Measurements from ENCODE around the gene KREMEN1.

KREMEN1 gene

DNA sequence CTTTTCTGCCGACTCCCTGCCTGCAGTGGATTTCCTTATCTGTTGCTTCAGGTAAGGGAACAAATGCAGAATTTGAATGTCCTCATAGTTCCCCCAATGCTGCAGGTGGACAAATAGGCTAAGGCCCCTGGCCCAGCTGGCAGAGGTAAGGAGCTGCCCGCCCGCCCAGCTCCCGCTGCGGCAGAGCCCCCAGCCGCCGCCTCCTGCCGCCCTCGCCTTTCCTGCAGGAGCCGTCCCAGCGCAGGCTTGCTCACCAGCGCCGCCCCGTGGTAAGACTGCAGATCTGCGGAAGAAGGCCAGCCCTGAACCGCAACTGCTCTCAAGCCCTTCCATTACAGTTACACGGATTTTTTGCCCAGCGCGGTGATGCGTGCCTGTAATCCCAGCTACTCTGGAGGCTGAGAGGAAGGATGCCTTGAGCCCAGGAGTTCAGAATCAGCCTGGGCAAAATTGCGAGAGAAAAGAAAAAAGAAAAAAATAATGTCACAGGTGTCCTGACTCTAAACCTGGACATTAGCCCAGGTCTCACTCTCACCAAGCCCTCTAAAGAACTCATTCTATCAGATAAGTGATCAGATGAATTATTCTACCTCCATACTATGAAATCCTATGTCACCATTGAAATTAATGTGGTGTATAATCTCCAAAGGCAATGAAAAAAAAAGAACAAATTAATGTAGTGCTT is 81.7 kb downstream of the KREMEN1 start:
- peak; percentile 76 for DNase-seq

DNA sequence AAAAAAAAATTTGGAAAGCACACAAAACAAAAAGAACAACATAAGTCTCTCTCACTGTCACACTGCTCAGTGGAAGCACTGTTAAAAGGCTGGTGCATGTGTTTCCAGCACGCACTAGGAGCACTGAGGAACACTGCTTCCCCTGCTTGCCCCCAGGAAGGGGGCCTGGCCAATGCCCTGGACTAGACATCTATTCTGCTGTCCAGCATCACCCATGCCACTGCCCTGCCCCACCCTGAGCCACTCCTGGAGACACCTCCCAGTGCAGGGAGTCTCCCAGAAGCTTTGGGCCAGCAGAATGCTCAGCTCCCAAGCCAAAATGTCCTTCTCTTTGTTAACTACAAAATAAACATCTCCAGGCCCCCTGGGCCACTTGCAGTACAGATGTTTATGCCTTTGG is 83.1 kb downstream of the KREMEN1 start:
- no peak for DNase-seq

DNA sequence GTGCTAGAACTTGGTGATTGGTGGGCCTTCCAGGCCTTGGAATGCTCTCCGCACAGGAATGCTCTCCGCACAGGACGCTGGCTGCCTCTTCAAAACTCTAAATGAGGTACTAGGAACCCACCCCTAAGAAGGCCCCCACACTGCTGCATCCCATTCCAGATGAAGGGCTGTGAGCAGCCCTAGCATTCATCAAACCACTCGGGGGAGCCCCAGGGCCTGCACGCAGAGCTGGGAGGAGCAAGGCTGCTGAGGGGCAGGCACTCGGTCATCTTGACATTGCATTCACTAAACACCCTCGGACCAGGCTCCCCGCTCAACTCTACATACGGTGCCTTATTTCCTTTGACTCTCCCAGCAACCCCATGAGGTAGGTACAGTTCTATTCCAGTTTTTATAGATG is 83.7 kb downstream of the KREMEN1 start:
- DNase-seq, result peak; percentile 67

DNA sequence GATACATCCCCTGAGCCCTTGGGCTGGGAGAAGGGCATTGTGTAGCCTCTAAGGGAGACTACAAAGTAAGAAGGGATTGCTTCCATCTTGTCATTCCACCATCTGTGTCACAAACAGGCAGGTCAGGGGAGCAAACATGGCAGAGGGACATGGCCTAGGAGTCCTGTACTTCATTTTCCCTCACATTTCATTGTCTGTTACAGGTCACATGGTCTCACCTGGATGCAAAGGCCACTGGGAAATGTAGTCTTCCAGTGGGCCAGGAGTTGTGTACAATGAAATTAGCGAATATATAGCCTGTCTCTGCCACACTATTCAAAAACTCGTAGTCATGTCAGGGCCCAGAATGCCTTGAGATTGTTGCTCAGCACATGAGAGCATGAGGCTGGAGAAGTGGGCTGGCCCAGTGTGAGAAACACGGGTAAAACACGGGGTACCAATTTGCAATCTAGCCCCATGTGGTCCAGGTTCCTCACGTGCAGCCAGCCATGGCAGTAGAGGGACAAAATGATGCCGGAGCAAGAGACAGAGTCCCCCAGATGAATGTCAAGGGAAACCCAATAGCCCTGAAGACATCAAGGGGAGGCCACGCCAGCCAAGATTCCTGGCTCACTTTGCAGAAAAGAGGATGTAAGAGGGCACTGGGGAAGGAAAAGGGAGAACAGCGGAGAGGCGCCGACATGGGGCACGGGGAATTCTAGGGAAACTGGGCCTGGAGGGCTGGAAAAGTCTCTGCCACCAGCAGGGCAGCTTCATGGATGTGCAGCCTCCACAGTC is 85.1 kb downstream of the KREMEN1 start:
- peak; percentile 20 for DNase-seq

DNA sequence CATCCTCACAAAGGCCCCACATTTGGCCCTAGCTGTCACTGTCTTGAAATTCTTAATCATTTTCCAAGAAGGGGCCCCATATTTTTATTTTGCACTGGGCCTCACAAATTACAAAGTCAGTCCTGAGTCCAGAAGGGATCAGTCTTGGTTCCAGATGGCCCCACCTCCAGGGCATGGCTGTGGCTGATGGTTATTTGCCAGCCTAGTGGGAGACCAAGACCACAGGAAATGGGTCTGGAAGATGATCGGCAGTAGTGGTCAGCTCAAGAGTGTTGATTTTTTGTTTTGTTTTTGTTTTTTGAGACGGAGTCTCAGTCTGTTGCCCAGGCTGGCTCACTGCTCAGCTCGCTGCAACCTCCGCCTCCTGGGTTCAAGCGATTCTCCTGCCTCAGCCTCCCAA is 85.7 kb downstream of the KREMEN1 start:
- no peak for DNase-seq

DNA sequence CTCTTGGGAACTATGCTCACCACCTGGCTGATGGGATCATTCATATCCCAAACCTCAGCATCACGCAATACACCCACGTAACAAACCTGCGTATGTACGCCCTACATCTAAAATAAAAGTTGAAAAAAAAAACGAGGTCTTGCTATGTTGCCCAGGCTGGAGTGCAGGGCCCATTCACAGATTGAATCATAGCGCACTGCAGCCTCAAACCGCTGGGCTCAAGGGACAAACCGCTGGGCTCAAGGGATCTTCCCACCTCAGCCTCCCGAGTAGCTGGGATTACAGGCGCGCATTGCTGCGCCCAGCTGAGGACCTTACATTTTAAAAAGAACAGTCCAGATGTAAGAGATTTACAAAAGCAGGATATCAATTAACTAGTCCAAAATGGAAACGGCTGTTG is 91.0 kb downstream of the KREMEN1 start:
- DNase-seq, result no peak

DNA sequence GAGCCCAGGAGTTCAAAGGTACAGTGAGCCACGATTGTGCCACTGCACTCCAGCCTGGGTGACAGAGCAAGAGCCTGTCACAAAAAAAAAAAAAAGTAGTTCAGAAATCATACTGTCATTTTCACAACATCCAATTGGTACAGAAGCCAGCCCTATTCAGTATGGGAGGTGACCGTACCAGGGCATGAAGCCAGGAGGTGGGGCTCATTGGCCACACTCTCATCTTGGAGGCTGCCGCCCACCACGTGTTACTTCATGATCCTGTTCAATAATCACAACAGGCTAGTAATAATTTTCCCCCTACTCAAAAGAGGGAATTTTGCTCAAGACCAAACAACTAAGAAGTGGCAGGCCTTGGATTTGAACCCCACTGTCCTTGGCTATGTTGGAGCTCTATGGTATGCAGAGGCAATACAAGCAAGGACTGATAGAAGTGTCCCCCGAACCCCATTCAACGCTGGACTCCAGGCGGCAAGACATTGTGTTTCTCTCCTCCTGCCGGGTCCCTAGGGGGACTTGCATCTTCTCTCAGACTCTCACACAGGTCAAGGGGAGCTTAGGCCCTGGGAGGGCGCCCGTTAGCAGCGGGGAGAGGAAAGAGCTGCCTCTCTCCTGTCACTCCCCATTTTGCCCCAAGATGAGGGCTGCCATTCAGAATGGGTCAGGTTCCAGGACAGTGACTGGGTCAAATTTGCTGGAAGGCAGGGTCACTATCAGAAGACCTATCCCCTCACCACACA is 92.7 kb downstream of the KREMEN1 start:
- DNase-seq, result peak; percentile 79

DNA sequence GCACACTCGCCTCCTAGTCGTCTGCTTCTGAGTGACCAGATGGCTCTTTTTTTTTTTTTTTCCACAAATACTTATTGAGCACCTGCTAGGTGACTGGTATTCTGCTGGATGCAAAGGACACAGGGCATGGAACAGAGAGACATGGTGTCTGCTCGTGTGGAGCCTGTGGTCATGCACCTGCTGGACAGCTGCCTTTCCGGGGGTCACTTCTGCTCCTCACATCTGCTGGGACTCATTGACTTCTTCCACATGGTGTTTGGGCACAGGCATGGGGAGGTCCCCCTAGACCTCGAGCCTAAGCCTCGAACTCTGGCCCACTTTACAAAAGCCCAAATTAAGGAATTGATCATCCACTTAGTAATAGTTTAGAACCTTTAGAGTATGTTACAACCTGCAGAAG is 93.3 kb downstream of the KREMEN1 start:
- DNase-seq, result no peak

DNA sequence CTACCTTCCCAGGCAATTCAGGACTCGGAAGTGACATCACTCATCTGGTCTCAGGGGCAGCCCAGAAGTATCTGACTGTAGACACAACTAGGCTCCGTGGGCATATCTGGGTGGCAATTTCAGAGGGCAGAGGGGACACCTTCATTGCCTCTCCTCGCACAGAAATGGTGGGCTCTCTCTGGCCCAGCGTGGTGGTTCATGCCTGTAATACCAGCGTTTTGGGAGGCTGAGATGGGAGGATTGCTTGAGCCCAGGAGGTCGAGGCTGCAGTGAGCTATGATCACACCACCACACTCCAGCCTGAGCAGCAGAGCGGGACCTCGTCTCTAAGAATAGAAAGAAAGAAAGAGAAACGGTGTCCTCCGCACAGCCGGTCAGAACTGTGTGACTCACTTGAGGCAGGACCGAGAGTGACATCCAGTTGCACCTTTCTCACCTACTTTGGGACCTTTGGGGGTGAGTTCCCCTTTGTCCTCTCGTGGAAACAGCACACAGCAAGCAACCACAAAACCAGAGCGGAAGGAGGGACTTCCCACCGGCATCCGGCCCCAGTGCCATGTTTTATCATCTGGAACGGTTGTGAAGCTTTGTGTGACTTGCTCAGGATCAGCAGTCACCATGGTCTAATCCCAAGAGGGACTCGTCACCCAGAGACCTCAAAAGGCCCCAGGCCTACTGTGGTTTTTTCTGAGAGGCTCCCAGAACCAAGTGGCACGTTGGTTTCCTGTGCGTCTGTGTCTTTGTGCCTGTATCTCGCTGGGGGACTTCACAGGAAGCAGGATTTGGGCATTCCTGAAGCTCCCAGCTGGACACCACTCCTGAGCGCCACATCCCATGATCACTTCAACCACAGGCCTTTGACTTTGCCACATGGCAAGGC is 94.4 kb downstream of the KREMEN1 start:
- peak; percentile 45 for DNase-seq

DNA sequence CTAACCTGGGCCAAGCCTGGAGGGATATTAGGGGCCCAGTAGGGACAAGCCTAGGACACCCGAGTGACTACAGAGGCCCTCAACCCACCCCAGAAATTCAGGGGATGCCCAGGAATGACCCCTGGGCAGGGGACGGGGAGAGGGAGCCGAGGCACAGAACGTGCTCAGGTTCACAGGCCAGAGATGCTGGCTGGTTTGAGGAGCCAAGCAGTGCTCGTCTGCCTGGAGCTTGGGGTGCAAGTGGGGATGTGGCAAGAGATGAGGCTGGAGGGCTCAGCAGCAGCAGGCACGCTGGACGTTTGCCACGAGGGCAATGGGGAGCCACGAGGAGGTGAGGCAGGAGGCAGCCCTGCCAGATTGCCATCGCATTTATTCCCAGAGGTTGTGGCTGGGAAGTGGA is 98.9 kb downstream of the KREMEN1 start:
- DNase-seq, result no peak

DNA sequence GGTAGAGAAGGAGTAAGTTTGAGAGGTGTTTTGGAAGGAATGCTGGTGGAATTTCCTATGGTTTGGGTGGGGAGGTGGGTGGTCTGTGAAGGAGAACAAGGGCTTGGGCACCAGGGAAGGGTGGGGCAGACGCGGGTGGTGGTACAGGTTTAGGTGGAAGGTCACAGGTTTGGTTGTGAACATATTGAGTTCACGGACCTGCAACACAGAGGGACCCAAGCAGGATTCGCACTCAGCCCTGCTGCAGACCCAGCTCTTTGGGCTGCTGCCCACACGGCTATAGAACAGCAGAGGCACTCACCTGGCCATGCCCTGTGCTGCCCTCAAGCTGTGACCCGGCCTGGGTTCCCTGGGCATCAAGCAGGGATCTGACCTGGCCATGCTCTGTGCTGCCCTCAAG is 99.4 kb downstream of the KREMEN1 start:
- no peak for DNase-seq

DNA sequence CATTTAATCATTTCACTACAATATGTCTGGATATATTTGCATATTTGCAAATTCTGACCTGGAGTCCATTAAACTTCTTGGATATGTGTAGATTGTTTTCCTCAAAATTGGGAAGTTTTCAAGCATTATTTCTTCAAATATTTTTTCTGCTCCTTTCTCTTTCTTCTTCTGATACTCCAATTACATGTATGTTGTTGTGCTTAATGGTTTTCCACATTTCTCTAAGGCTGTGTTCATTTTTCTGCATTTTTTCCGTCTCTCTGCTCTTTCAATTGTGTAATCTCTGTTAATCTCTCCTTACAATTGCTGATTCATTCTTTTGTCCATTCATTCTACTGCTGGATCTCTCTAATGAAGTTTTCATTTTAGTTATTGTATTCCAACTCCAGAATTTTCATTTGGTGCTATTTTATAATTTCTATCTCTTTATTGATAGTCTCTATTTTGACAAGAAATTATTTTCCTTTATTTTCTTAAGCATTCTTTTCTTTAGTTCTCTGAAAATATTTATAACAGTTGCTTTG is 102.5 kb downstream of the KREMEN1 start:
- DNase-seq, result no peak

DNA sequence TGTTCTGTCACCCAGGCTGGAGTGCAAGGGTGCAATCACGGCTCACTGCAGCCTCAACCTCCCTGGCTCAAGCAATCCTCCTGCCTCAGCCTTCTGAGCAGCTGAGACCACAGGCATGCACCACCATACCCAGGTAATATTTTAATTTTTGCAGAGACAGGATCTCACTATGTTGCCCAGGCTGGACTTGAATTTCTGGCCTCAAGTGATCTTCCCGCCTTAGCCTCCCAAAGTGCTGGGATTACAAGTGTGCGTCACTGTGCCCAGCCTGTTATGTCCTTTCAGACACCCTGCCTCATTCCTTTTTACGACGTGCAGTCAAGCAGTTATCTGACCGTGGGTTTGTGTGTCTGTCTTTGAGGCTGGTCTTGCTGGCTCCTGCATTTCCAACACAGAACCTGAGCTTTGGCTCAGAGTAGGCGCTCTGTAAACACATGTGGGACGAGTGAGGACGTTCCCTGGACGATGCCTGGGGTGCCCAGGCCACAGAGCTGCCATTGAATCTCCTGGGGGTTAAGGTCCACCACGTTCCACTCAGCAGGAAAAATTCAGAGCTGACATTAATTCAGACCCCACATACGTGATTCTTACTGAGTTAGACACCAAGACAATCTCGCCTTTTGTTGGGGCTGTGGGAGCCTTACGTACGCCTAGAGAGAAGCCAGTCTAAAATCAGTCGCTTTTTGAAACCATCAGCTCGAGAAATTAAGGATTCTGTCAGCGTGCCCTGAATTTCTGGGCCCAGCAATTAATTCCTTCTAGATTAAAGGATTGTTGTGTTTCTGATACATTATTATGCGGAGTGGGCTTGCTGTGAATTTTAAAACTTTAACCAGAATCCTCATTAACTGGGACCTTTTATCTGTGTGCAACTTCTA is 111.4 kb downstream of the KREMEN1 start:
- no peak for DNase-seq

DNA sequence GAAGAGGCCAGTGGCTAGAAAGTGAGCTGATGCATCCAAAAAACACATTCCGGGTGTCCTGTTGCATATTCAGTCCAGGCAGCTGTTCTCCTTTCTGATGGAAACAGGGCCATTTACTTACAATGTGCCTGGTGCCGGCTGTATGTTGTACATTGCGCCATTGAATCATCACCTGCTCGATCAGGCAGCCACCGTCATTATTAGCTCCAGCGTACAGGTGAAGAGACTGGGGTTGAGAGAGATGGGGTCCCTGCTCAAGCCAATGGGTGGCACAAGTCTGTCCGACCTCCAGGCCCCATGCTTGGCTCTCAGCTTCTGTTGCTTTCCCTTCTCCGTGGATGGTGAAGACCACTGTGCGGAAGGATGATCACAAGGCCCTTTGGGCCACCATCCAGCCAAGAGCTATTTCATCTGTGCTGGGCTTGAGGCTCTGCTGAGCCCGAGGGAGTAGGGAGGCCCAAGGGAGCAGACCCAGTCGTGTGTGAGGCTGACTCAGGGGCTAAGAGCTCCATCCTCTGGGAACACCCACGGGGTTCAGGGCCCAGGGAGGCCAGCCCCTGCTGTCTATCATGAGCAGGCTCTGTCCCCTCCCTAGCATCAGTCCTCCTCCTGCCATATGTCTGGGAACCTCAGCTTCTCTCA is 112.1 kb downstream of the KREMEN1 start:
- no peak for DNase-seq

DNA sequence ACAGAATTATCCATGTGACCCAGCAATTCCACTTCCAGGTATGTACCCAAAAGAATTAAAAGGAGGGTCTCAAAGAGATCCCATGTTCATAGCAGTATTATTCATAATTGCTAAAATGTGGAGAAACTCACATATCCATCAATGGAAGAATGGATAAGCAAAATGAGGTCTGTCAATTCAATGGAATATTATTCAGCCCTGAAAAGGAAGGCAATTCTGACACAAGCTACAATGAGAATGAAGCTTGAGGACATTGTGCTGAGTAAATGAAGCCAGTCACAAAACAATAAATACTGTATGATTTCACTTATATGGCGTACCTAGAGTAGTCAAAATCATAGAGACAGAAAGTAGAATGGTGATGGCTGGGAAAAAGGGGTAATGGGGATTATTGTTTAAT is 113.5 kb downstream of the KREMEN1 start:
- no peak for DNase-seq

DNA sequence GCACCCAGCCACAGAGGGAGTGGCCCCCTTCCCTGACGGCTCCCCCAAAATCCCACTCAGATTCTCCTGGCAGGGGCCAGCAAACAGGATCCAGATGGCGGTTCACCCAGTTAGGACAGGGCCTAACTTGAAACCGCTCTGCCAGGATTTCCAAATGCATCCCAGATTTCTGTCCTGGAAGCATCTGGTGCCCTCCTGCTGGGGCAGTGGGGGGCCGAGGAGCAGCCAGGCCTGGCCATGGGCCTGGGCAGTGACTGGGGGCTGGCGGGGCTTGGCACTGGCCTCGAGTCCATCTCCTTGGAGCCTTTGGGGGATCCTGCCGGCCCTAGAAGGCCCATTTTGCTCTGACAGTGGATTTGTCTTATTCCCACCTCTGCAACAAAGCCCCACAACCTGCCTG is 115.0 kb downstream of the KREMEN1 start:
- DNase-seq, result no peak

DNA sequence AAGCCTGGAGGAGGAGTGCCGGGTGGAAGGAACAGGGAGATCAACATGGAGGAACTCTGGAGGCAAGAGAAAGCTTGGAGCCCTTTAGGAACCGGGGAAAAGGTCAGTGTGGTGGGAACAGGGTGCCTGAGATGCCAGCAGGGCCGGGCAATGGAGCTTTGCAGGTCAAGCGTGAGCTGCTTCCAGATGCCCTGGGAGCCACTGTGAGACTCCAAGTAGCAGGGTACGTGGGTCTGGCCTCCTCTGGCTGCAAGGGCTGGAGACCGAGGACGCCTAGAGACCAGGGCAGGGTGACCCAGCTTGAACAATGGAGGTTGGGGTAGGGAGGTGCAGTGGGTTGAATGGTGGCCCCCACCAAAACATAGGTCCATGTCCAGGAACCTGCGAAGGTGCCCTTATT is 117.2 kb downstream of the KREMEN1 start:
- no peak for DNase-seq

DNA sequence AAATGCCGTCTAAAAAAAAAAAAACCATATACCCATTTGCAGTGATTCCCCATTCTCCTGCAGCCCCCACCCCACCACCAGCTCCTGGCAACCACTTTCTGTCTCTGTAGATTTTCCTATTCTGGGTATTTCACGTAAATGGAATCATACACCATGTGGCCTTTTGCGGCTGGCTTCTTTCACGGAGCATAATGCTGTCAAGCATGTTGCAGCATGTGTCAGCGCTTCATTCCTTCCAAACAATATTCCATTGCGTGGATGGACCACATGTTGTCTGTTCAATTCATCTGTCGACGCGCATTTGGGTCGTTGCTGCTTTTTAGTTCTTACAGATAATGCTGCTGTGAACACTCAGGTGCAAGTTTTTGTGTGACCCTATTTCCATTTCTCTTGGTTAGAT is 118.1 kb downstream of the KREMEN1 start:
- DNase-seq, result no peak

DNA sequence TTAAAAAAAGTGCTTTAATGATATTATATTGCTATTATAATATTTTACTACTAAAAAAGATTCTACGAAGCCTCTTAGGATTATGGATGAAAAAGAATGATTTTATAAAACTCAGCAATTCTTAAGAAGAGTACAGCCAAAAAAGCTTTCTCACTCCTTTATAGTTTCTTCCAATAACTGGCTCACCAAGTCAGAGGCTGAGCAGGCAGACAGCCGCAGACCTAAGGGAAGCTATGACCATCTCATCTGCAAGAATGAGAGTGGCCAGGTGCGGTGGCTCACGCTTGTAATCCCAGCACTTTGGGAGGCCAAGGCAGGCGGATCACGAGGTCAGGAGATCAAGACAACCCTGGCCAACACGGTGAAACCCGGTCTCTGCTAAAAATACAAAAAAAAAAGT is 120.2 kb downstream of the KREMEN1 start:
- no peak for DNase-seq

DNA sequence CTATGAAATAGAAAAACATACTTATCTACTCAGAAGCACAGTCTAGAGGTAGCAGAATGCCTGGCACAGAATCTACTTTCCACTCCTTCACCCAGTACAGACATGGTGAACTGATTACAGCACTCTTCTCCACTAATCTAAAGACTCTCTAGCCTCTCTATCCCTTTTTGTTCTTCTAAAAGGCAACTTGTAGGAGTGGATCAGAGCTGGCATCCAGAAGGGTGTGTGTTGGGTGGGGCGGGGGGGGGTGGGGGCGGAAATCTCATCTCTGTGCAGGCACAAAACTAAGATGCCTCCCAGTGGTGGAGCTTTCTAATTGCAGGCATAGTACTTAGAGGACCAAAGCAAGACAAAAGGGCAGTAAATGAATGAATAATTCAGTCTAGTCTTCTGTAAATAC is 121.3 kb downstream of the KREMEN1 start:
- DNase-seq, result peak; percentile 94

Data from hematopoietic multipotent progenitor cell treated with erythropoietin and hydrocortisone succinate and interleukin-3 and kit ligand, for 8 days (in vitro differentiated cells).